ENCODE data around the gene CNRIP1. TPM values are rescaled to one million over a fixed set of nuclear protein-coding genes. Genes with fewer than 3 reads are reported as not detected.

Gene CNRIP1
- total RNA-seq, 1 experiment from 2014 or later, result 1.4 TPM

DNA sequence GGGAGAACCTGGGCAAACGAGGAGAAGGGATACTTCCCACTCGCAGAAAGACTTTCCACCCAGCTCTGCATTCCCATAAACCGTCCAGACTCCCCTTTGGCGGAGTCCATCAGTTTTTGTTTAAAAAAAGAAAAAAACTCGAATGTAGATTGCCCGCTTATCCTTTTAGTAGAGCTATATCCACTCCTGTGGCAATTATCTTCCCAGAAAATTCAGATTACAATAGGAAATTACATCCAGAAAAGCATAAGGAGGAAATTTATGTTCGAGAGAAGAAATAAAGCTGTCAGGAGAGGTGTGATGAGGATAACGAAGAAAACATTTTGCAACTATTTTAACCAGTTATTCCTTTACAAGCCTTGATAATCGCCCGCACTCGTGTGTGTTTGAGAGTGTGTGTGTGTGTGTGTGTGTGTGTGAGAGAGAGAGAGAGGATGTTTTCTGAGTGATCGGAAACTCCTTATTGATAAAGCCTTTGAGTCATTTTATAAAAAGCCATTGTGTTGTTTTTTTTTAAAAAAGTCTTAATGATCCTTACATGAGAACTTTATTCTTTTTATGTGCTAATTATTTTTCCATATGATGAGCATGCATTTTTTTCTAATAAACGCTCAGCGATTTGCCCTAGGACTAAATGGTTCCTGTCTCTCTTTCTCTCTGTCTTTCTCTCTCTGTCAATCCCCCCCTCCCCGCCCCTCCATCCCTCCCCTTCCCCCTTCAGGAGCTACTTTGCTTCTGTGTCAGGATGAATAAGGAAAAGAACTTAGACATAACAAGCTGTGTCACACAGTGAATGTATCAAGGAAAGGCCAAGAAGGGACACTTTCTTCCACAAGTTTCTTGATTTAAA, 66.3 kb downstream of the CNRIP1 start:
- no peak for DNase-seq (ENCODE audit: low spot score)
- POLR2A ChIA-PET, result no interaction called here
- peak overlapping the region; percentile 95 for H3K27ac Mint-ChIP-seq

More for the DNA sequence above, 66.3 kb downstream of the CNRIP1 start:
- Mint-ChIP-seq H3K9me3 (no peaks in the 10 kb centered on the region), H3K4me1 (peaks cover 28% of the 10 kb centered on the region), H3K27me3 (ENCODE audit: low read depth) (no peaks in the 10 kb centered on the region), H3K4me3 (peak overlapping the region; percentile 96), H3K36me3 (peaks cover 7% of the 10 kb centered on the region)
- CTCF ChIA-PET, result interaction anchor here (0.6 to 1.5 kb wide), 13 partner anchors 9 to 188 kb away, joined by 3 to 8 read pairs (median 3); partner anchors contain the start of gene CNRIP1
- no peak for ATAC-seq
- TF ChIP-seq, protein P1, sequence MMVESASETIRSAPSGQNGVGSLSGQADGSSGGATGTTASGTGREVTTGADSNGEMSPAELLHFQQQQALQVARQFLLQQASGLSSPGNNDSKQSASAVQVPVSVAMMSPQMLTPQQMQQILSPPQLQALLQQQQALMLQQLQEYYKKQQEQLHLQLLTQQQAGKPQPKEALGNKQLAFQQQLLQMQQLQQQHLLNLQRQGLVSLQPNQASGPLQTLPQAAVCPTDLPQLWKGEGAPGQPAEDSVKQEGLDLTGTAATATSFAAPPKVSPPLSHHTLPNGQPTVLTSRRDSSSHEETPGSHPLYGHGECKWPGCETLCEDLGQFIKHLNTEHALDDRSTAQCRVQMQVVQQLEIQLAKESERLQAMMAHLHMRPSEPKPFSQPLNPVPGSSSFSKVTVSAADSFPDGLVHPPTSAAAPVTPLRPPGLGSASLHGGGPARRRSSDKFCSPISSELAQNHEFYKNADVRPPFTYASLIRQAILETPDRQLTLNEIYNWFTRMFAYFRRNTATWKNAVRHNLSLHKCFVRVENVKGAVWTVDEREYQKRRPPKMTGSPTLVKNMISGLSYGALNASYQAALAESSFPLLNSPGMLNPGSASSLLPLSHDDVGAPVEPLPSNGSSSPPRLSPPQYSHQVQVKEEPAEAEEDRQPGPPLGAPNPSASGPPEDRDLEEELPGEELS (CRISPR knock-in tag; IDR thresholded peaks at IDR 0.05), result no peak
- TF ChIP-seq, protein P2, sequence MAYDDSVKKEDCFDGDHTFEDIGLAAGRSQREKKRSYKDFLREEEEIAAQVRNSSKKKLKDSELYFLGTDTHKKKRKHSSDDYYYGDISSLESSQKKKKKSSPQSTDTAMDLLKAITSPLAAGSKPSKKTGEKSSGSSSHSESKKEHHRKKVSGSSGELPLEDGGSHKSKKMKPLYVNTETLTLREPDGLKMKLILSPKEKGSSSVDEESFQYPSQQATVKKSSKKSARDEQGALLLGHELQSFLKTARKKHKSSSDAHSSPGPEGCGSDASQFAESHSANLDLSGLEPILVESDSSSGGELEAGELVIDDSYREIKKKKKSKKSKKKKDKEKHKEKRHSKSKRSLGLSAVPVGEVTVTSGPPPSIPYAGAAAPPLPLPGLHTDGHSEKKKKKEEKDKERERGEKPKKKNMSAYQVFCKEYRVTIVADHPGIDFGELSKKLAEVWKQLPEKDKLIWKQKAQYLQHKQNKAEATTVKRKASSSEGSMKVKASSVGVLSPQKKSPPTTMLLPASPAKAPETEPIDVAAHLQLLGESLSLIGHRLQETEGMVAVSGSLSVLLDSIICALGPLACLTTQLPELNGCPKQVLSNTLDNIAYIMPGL (CRISPR knock-in tag; IDR thresholded peaks at IDR 0.05), result no peak
- no peak for TF ChIP-seq NFYB (CRISPR knock-in tag; conservative IDR thresholded peaks at IDR 0.05; ENCODE audit: low read depth)
- TF ChIP-seq ZNF138 (CRISPR knock-in tag; conservative IDR thresholded peaks at IDR 0.05), result no peak
- no peak for TF ChIP-seq MXD4 (CRISPR knock-in tag; IDR thresholded peaks at IDR 0.05; ENCODE audit: borderline replicate concordance)
- TF ChIP-seq, protein P3, sequence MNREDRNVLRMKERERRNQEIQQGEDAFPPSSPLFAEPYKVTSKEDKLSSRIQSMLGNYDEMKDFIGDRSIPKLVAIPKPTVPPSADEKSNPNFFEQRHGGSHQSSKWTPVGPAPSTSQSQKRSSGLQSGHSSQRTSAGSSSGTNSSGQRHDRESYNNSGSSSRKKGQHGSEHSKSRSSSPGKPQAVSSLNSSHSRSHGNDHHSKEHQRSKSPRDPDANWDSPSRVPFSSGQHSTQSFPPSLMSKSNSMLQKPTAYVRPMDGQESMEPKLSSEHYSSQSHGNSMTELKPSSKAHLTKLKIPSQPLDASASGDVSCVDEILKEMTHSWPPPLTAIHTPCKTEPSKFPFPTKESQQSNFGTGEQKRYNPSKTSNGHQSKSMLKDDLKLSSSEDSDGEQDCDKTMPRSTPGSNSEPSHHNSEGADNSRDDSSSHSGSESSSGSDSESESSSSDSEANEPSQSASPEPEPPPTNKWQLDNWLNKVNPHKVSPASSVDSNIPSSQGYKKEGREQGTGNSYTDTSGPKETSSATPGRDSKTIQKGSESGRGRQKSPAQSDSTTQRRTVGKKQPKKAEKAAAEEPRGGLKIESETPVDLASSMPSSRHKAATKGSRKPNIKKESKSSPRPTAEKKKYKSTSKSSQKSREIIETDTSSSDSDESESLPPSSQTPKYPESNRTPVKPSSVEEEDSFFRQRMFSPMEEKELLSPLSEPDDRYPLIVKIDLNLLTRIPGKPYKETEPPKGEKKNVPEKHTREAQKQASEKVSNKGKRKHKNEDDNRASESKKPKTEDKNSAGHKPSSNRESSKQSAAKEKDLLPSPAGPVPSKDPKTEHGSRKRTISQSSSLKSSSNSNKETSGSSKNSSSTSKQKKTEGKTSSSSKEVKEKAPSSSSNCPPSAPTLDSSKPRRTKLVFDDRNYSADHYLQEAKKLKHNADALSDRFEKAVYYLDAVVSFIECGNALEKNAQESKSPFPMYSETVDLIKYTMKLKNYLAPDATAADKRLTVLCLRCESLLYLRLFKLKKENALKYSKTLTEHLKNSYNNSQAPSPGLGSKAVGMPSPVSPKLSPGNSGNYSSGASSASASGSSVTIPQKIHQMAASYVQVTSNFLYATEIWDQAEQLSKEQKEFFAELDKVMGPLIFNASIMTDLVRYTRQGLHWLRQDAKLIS (CRISPR knock-in tag; IDR thresholded peaks at IDR 0.05; ENCODE audit: borderline replicate concordance), result no peak
- TF ChIP-seq, protein P4, sequence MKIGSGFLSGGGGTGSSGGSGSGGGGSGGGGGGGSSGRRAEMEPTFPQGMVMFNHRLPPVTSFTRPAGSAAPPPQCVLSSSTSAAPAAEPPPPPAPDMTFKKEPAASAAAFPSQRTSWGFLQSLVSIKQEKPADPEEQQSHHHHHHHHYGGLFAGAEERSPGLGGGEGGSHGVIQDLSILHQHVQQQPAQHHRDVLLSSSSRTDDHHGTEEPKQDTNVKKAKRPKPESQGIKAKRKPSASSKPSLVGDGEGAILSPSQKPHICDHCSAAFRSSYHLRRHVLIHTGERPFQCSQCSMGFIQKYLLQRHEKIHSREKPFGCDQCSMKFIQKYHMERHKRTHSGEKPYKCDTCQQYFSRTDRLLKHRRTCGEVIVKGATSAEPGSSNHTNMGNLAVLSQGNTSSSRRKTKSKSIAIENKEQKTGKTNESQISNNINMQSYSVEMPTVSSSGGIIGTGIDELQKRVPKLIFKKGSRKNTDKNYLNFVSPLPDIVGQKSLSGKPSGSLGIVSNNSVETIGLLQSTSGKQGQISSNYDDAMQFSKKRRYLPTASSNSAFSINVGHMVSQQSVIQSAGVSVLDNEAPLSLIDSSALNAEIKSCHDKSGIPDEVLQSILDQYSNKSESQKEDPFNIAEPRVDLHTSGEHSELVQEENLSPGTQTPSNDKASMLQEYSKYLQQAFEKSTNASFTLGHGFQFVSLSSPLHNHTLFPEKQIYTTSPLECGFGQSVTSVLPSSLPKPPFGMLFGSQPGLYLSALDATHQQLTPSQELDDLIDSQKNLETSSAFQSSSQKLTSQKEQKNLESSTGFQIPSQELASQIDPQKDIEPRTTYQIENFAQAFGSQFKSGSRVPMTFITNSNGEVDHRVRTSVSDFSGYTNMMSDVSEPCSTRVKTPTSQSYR (CRISPR knock-in tag; IDR thresholded peaks at IDR 0.05), result no peak
- TF ChIP-seq PRRX2 (CRISPR knock-in tag; IDR thresholded peaks at IDR 0.05), result no peak
- no peak for TF ChIP-seq ELF4 (CRISPR knock-in tag; IDR thresholded peaks at IDR 0.05; ENCODE audit: low read depth)
